ENCODE data around the gene BZW2.

- TF ChIP-seq CTCF (IDR thresholded peaks at IDR 0.05; ENCODE audit: insufficient read depth, low read depth, low read length) (no peak), EZH2 (IDR thresholded peaks at IDR 0.05; ENCODE audit: insufficient read depth, low read length) (no peak)
Observed at GRCh38 chr7:16677978-16678494, 32.1 kb downstream of the BZW2 start.
